ENCODE measurements around the gene GPATCH1. TPM values are rescaled to one million over a fixed set of nuclear protein-coding genes. Genes with fewer than 3 reads are reported as not detected.

The GPATCH1 gene
- total RNA-seq, 1 donor from 2014 or later: 6.6 TPM

GRCh38 chr19:33062902-33063301, 18.1 kb upstream of the GPATCH1 start:
- DNase-seq (ENCODE audit: extremely low read depth, low read depth, low spot score): no peak

- no peak for DNase-seq (ENCODE audit: extremely low read depth, low read depth, low spot score)
Observed at GRCh38 chr19:33063356-33063752, 17.6 kb upstream of the GPATCH1 start.

- no peak for DNase-seq (ENCODE audit: extremely low read depth, low read depth, low spot score)
Observed at GRCh38 chr19:33063753-33064457, 17.1 kb upstream of the GPATCH1 start.

- DNase-seq (ENCODE audit: extremely low read depth, low read depth, low spot score): no peak
Observed at GRCh38 chr19:33064458-33064791, 16.6 kb upstream of the GPATCH1 start.

- no peak for DNase-seq (ENCODE audit: extremely low read depth, low read depth, low spot score)
Observed at GRCh38 chr19:33064792-33065550, 16.0 kb upstream of the GPATCH1 start, which contains the start of gene RHPN2. RHPN2 (minus strand) TSS chr19:33064888; CDS start chr19:33064852, 36 bp downstream.

- DNase-seq (ENCODE audit: extremely low read depth, low read depth, low spot score): no peak
Observed at GRCh38 chr19:33066543-33066942, 14.4 kb upstream of the GPATCH1 start.

- DNase-seq (ENCODE audit: extremely low read depth, low read depth, low spot score): no peak
Observed at GRCh38 chr19:33067121-33067520, 13.9 kb upstream of the GPATCH1 start.

- DNase-seq (ENCODE audit: extremely low read depth, low read depth, low spot score): no peak
Observed at GRCh38 chr19:33071887-33072286, 9.1 kb upstream of the GPATCH1 start.

- DNase-seq (ENCODE audit: extremely low read depth, low read depth, low spot score): no peak
Observed at GRCh38 chr19:33075519-33075918, 5.5 kb upstream of the GPATCH1 start.

GRCh38 chr19:33085570-33086128, 4.7 kb downstream of the GPATCH1 start:
- DNase-seq (ENCODE audit: extremely low read depth, low read depth, low spot score): no peak

- DNase-seq (ENCODE audit: extremely low read depth, low read depth, low spot score): no peak
Observed at GRCh38 chr19:33086955-33087354, 6.0 kb downstream of the GPATCH1 start.

GRCh38 chr19:33089010-33089409, 8.0 kb downstream of the GPATCH1 start:
- DNase-seq (ENCODE audit: extremely low read depth, low read depth, low spot score): no peak

- no peak for DNase-seq (ENCODE audit: extremely low read depth, low read depth, low spot score)
Observed at GRCh38 chr19:33090179-33090578, 9.2 kb downstream of the GPATCH1 start.

- DNase-seq (ENCODE audit: extremely low read depth, low read depth, low spot score): no peak
Observed at GRCh38 chr19:33093420-33094210, 12.6 kb downstream of the GPATCH1 start.

GRCh38 chr19:33094436-33095067, 13.6 kb downstream of the GPATCH1 start:
- DNase-seq (ENCODE audit: extremely low read depth, low read depth, low spot score): no peak

- DNase-seq (ENCODE audit: extremely low read depth, low read depth, low spot score): no peak
Observed at GRCh38 chr19:33096005-33096404, 15.0 kb downstream of the GPATCH1 start.

- DNase-seq (ENCODE audit: extremely low read depth, low read depth, low spot score): no peak
Observed at GRCh38 chr19:33098055-33098534, 17.1 kb downstream of the GPATCH1 start.

- DNase-seq (ENCODE audit: extremely low read depth, low read depth, low spot score): no peak
Observed at GRCh38 chr19:33100894-33101644, 20.1 kb downstream of the GPATCH1 start.

GRCh38 chr19:33102893-33103292, 21.9 kb downstream of the GPATCH1 start:
- DNase-seq (ENCODE audit: extremely low read depth, low read depth, low spot score): no peak

- DNase-seq (ENCODE audit: extremely low read depth, low read depth, low spot score): no peak
Observed at GRCh38 chr19:33108161-33108560, 27.2 kb downstream of the GPATCH1 start.

Measured in glomerular endothelial cell (primary cell).